ENCODE data around the gene SLC35A5.

DNA sequence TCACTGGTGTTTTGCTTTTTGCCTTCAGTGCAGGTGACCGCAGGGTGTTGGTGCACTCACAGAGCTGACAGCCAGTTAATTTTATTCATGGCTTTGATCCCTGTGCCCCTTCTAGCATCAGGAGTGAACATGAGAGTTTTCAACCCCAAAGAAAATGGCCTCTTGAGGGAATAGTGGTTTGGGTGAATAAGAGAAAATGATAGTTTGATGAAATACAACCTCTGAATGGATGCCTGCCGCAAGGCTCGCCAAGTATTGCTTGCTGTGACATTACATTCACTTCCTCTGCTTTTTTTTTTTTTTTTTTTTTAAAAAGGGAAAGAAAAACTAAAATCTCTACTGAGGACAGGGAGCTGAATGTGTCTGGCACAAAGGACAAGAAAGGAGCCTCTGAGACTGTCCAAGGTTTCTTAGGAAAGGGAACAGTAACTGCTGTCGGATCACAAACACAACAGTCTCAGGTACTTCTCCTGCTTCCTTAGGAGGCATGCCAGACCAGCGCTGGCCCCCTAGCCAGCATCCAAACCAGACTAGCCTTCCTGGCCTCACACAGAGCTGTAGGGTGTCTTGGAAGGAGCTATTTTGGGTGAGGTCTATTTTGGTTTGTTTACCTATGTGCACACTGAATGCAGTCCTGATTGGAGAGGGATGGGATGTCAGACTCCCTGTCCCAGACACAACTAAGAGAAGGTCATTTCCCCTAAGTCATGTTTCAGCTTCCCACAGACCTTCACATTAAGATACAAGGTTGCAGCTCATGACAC is 50.1 kb downstream of the SLC35A5 start:
- TF ChIP-seq, protein P1, sequence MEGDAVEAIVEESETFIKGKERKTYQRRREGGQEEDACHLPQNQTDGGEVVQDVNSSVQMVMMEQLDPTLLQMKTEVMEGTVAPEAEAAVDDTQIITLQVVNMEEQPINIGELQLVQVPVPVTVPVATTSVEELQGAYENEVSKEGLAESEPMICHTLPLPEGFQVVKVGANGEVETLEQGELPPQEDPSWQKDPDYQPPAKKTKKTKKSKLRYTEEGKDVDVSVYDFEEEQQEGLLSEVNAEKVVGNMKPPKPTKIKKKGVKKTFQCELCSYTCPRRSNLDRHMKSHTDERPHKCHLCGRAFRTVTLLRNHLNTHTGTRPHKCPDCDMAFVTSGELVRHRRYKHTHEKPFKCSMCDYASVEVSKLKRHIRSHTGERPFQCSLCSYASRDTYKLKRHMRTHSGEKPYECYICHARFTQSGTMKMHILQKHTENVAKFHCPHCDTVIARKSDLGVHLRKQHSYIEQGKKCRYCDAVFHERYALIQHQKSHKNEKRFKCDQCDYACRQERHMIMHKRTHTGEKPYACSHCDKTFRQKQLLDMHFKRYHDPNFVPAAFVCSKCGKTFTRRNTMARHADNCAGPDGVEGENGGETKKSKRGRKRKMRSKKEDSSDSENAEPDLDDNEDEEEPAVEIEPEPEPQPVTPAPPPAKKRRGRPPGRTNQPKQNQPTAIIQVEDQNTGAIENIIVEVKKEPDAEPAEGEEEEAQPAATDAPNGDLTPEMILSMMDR (IDR thresholded peaks at IDR 0.05): no peak
- no peak for TF ChIP-seq POLR2AphosphoS5 (IDR thresholded peaks at IDR 0.05)
- TF ChIP-seq POLR2A (IDR thresholded peaks at IDR 0.05): no peak
- TF ChIP-seq EP300 (IDR thresholded peaks at IDR 0.05): no peak
